Stomach smooth muscle (tissue), 2 donors: Measurements from ENCODE around the gene ZNF688.
A peak's percentile ranks its signal among the peaks of the same experiment; 100 is the strongest.

Experiments
- H3K27ac ChIP-seq: one replicate; pipeline ENCODE4 v1.7.0; 2013; ENCODE audit warnings: mild to moderate bottlenecking, low read length, inconsistent platforms
- H3K27me3 ChIP-seq, 2 donors: one replicate each; pipeline ENCODE4 v1.7.0; 2013; ENCODE audit warnings: low read length in 2 of 2; ENCODE audit not compliant: insufficient read depth in 2 of 2, control insufficient read depth in 1 of 2
- H3K36me3 ChIP-seq, 2 donors: one replicate each; pipeline ENCODE4 v1.7.0; 2013; ENCODE audit warnings: low read length in 2 of 2; ENCODE audit not compliant: control insufficient read depth in 2 of 2, insufficient read depth in 2 of 2
- H3K4me1 ChIP-seq: one replicate; pipeline ENCODE4 v1.7.0; 2013; ENCODE audit warnings: low read length; ENCODE audit not compliant: control insufficient read depth, insufficient read depth
- H3K4me3 ChIP-seq, 2 donors: one replicate each; pipeline ENCODE4 v1.7.0; 2013; ENCODE audit warnings: low read length in 2 of 2
- H3K9ac ChIP-seq, 2 donors: one replicate each; pipeline ENCODE4 v1.7.0; 2013; ENCODE audit warnings: low read length in 2 of 2, mild to moderate bottlenecking in 1 of 2
- H3K9me3 ChIP-seq, 2 donors: one replicate each; pipeline ENCODE4 v1.7.0; 2013; ENCODE audit warnings: low read length in 2 of 2; ENCODE audit not compliant: control insufficient read depth in 2 of 2
- donor health status: healthy.
- donor health status: Pancreatic carcinoma.

Gene ZNF688

GRCh38 chr16:30567160-30567990, 4.1 kb downstream of the ZNF688 start:
- no peak overlapping the region for H3K27ac ChIP-seq
- H3K4me3 ChIP-seq, result no peak overlapping the region
- H3K27me3 ChIP-seq, result no peaks in the 10 kb centered on the region
- no peak overlapping the region for H3K9ac ChIP-seq
- H3K9me3 ChIP-seq, result no peaks in the 10 kb centered on the region
- H3K4me1 ChIP-seq, result peaks cover 15% of the 10 kb centered on the region
- peaks cover 0 to 3% of the 10 kb centered on the region in 2 donors for H3K36me3 ChIP-seq

GRCh38 chr16:30566531-30566930, 5.0 kb downstream of the ZNF688 start:
- no peak overlapping the region for H3K27ac ChIP-seq
- H3K4me1 ChIP-seq, result peaks cover 11% of the 10 kb centered on the region
- no peak overlapping the region for H3K9ac ChIP-seq
- no peaks in the 10 kb centered on the region for H3K27me3 ChIP-seq
- H3K4me3 ChIP-seq, result no peak overlapping the region
- no peaks in the 10 kb centered on the region for H3K9me3 ChIP-seq
- peaks cover 0 to 3% of the 10 kb centered on the region in 2 donors for H3K36me3 ChIP-seq

- no peaks in the 10 kb centered on the region for H3K27me3 ChIP-seq
- peaks cover 12% of the 10 kb centered on the region for H3K4me1 ChIP-seq
- H3K9me3 ChIP-seq, result no peaks in the 10 kb centered on the region
- H3K36me3 ChIP-seq, result peaks cover 0 to 3% of the 10 kb centered on the region in 2 donors
- no peak overlapping the region for H3K27ac ChIP-seq
- H3K9ac ChIP-seq, result no peak overlapping the region
- H3K4me3 ChIP-seq, result no peak overlapping the region
Observed at GRCh38 chr16:30565984-30566383, 5.5 kb downstream of the ZNF688 start.

- no peak overlapping the region for H3K4me3 ChIP-seq
- no peak overlapping the region for H3K27ac ChIP-seq
- no peak overlapping the region for H3K9ac ChIP-seq
- H3K4me1 ChIP-seq, result peaks cover 9% of the 10 kb centered on the region
- H3K36me3 ChIP-seq, result peaks cover 0 to 3% of the 10 kb centered on the region in 2 donors
- no peaks in the 10 kb centered on the region for H3K27me3 ChIP-seq
- H3K9me3 ChIP-seq, result no peaks in the 10 kb centered on the region
Observed at GRCh38 chr16:30565526-30565925, 6.0 kb downstream of the ZNF688 start.

GRCh38 chr16:30562021-30562420, 9.5 kb downstream of the ZNF688 start:
- Histone ChIP-seq H3K4me3 (no peak overlapping the region), H3K27ac (no peak overlapping the region), H3K4me1 (peaks cover 15% of the 10 kb centered on the region), H3K36me3 (no peaks in the 10 kb centered on the region), H3K9ac (no peak overlapping the region), H3K27me3 (no peaks in the 10 kb centered on the region), H3K9me3 (no peaks in the 10 kb centered on the region)

- Histone ChIP-seq H3K36me3 (no peaks in the 10 kb centered on the region), H3K4me1 (peaks cover 16% of the 10 kb centered on the region), H3K4me3 (peak overlapping the region; percentile 69 to 76), H3K27ac (no peak overlapping the region), H3K9me3 (no peaks in the 10 kb centered on the region), H3K9ac (peak overlapping the region; percentile 57 to 66), H3K27me3 (no peaks in the 10 kb centered on the region)
Observed at GRCh38 chr16:30561089-30561816, 10.3 kb downstream of the ZNF688 start.

- Histone ChIP-seq H3K9ac (no peak overlapping the region), H3K36me3 (peaks cover 0 to 2% of the 10 kb centered on the region in 2 donors), H3K4me3 (no peak overlapping the region), H3K4me1 (peaks cover 16% of the 10 kb centered on the region), H3K27ac (no peak overlapping the region), H3K27me3 (no peaks in the 10 kb centered on the region), H3K9me3 (no peaks in the 10 kb centered on the region)
Observed at GRCh38 chr16:30559690-30560089, 11.8 kb downstream of the ZNF688 start.

- H3K9ac ChIP-seq, result peak overlapping the region; percentile 62 to 71
Observed at GRCh38 chr16:30558789-30559377, 12.6 kb downstream of the ZNF688 start.

GRCh38 chr16:30557957-30558788, 13.3 kb downstream of the ZNF688 start, which contains the start of gene ZNF764:
TSS of gene ZNF764 (minus strand) at chr16:30558374. CDS start at chr16:30558182, 192 bp downstream.
- peak within 1 kb of the TSS; percentile 91 for H3K27ac ChIP-seq
- no peaks in the 10 kb centered on the region for H3K9me3 ChIP-seq
- peak within 1 kb of the TSS; percentile 84 to 86 for H3K9ac ChIP-seq
- H3K36me3 ChIP-seq, result peaks cover 0 to 4% of the 10 kb centered on the region in 2 donors
- no peaks in the 10 kb centered on the region for H3K27me3 ChIP-seq
- peak within 1 kb of the TSS; percentile 81 to 84 for H3K4me3 ChIP-seq
- peaks cover 16% of the 10 kb centered on the region for H3K4me1 ChIP-seq

More at GRCh38 chr16:30558789-30559377, 12.6 kb downstream of the ZNF688 start:
- H3K36me3 ChIP-seq, result peaks cover 0 to 3% of the 10 kb centered on the region in 2 donors
- peaks cover 16% of the 10 kb centered on the region for H3K4me1 ChIP-seq
- H3K27ac ChIP-seq, result peak overlapping the region; percentile 91
- peak overlapping the region; percentile 69 to 84 for H3K4me3 ChIP-seq
- H3K9me3 ChIP-seq, result no peaks in the 10 kb centered on the region
- no peaks in the 10 kb centered on the region for H3K27me3 ChIP-seq

GRCh38 chr16:30557707-30557956, 13.9 kb downstream of the ZNF688 start:
- H3K4me3 ChIP-seq, result peak overlapping the region; percentile 81 to 84
- H3K9ac ChIP-seq, result peak overlapping the region; percentile 84 to 86
- no peaks in the 10 kb centered on the region for H3K27me3 ChIP-seq
- peak overlapping the region; percentile 91 for H3K27ac ChIP-seq
- peaks cover 0 to 8% of the 10 kb centered on the region in 2 donors for H3K36me3 ChIP-seq
- H3K4me1 ChIP-seq, result peaks cover 16% of the 10 kb centered on the region
- H3K9me3 ChIP-seq, result no peaks in the 10 kb centered on the region
